Nephron (organoid): ENCODE results near the gene KCNJ10.

Experiments
- H3K27ac Mint-ChIP-seq, 3 experiments: 2 replicates each; pipeline ENCODE4 v1.8.0; 2020; ENCODE audit warnings: mixed read lengths in 3 of 3, mild to moderate bottlenecking in 2 of 3, moderate library complexity in 1 of 3
- H3K27me3 Mint-ChIP-seq: 2 replicates; pipeline ENCODE4 v1.8.0; 2021; ENCODE audit warnings: low read depth, mild to moderate bottlenecking, moderate library complexity, mixed read lengths
- H3K36me3 Mint-ChIP-seq: 2 replicates; pipeline ENCODE4 v1.8.0; 2020; ENCODE audit warnings: low read depth, mixed read lengths
- H3K4me1 Mint-ChIP-seq: 2 replicates; pipeline ENCODE4 v1.8.0; 2020; ENCODE audit warnings: mixed read lengths
- H3K4me3 Mint-ChIP-seq, 3 experiments: 2 replicates each; pipeline ENCODE4 v1.8.0; 2020; ENCODE audit warnings: mild to moderate bottlenecking in 3 of 3, mixed read lengths in 3 of 3, moderate library complexity in 2 of 3
- H3K9me3 Mint-ChIP-seq: 2 replicates; pipeline ENCODE4 v1.8.0; 2020; ENCODE audit warnings: mixed read lengths
- TF ChIP-seq, protein P1 (sequence below), 3 experiments: fragments of 200-600 bp; sonication (generic); IDR thresholded peaks; one replicate each; pipeline ENCODE4 v1.5.0; 2021; ENCODE audit warnings: antibody characterized with exemption in 3 of 3; ENCODE audit not compliant: unreplicated experiment in 3 of 3

Gene KCNJ10

DNA sequence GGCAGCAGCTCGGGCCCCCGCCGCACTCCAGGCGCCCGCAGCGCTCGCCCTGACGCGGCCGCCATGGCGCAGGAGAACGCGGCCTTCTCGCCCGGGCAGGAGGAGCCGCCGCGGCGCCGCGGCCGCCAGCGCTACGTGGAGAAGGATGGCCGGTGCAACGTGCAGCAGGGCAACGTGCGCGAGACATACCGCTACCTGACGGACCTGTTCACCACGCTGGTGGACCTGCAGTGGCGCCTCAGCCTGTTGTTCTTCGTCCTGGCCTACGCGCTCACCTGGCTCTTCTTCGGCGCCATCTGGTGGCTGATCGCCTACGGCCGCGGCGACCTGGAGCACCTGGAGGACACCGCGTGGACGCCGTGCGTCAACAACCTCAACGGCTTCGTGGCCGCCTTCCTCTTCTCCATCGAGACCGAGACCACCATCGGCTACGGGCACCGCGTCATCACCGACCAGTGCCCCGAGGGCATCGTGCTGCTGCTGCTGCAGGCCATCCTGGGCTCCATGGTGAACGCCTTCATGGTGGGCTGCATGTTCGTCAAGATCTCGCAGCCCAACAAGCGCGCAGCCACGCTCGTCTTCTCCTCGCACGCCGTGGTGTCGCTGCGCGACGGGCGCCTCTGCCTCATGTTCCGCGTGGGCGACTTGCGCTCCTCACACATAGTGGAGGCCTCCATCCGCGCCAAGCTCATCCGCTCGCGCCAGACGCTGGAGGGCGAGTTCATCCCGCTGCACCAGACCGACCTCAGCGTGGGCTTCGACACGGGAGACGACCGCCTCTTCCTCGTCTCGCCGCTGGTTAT is 14.2 kb upstream of the KCNJ10 start:
- no peaks in the 10 kb centered on the region for H3K9me3 Mint-ChIP-seq
- TF ChIP-seq, protein P1, sequence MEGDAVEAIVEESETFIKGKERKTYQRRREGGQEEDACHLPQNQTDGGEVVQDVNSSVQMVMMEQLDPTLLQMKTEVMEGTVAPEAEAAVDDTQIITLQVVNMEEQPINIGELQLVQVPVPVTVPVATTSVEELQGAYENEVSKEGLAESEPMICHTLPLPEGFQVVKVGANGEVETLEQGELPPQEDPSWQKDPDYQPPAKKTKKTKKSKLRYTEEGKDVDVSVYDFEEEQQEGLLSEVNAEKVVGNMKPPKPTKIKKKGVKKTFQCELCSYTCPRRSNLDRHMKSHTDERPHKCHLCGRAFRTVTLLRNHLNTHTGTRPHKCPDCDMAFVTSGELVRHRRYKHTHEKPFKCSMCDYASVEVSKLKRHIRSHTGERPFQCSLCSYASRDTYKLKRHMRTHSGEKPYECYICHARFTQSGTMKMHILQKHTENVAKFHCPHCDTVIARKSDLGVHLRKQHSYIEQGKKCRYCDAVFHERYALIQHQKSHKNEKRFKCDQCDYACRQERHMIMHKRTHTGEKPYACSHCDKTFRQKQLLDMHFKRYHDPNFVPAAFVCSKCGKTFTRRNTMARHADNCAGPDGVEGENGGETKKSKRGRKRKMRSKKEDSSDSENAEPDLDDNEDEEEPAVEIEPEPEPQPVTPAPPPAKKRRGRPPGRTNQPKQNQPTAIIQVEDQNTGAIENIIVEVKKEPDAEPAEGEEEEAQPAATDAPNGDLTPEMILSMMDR (IDR thresholded peaks at IDR 0.05; ENCODE audit: unreplicated experiment in 3 of 3) = peak; percentile 67 to 81 (median 69)
- peaks cover 76% of the 10 kb centered on the region for H3K27me3 Mint-ChIP-seq
- H3K36me3 Mint-ChIP-seq = no peaks in the 10 kb centered on the region
- H3K27ac Mint-ChIP-seq = no peak overlapping the region
- H3K4me3 Mint-ChIP-seq = peak overlapping the region; percentile 59 to 74 (median 69)
- H3K4me1 Mint-ChIP-seq = no peaks in the 10 kb centered on the region

DNA sequence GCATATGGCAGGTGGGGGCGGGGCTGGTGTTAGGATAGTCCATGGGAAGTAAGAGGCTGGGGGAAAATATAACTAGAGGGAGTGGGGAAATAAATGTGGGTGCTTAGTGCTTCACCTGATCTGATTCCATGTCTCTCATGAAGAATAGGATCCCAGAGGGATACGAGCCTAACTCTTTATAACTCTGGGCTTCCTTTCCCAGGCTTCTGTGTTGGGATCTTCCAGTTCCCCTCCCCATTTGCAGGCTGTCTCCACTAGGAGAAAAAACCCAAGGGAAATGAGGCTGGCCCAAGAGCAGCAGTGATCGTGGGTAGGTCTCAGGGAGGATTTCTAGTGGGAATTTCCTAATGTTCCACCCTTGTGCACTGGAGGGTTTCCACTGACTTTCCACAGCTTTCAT is 13.0 kb upstream of the KCNJ10 start:
- H3K4me3 Mint-ChIP-seq = peak overlapping the region; percentile 53 to 74 (median 55)
- H3K4me1 Mint-ChIP-seq = no peaks in the 10 kb centered on the region
- no peaks in the 10 kb centered on the region for H3K9me3 Mint-ChIP-seq
- no peaks in the 10 kb centered on the region for H3K36me3 Mint-ChIP-seq
- TF ChIP-seq, protein P1 (IDR thresholded peaks at IDR 0.05; ENCODE audit: unreplicated experiment in 3 of 3) = no peak
- H3K27me3 Mint-ChIP-seq = peaks cover 87% of the 10 kb centered on the region
- no peak overlapping the region for H3K27ac Mint-ChIP-seq

DNA sequence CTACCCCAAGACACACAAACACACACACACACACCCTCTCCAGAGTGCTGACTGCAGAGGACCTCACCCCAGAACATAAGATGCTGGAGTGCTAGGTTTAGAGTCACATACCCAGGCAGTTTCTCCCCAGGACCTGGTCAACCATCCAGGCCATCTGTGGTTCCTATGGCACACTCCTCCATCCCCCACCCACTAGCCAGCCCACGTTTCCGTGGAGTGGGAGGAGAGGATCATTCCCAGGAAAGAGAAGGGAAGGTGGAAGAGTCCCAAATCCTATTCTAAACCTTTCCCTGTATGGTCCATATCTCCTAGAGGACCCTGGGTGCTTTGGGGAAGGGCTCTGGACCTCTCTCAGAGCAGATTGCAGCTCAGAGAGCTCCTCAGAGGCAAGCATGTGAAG is 12.5 kb upstream of the KCNJ10 start:
- H3K4me1 Mint-ChIP-seq = no peaks in the 10 kb centered on the region
- H3K27ac Mint-ChIP-seq = no peak overlapping the region
- no peaks in the 10 kb centered on the region for H3K9me3 Mint-ChIP-seq
- peak overlapping the region in 2 of 3 experiments; percentile 5 to 30 for H3K4me3 Mint-ChIP-seq
- TF ChIP-seq, protein P1 (IDR thresholded peaks at IDR 0.05; ENCODE audit: unreplicated experiment in 3 of 3) = no peak
- H3K36me3 Mint-ChIP-seq = no peaks in the 10 kb centered on the region
- H3K27me3 Mint-ChIP-seq = peaks cover 89% of the 10 kb centered on the region

DNA sequence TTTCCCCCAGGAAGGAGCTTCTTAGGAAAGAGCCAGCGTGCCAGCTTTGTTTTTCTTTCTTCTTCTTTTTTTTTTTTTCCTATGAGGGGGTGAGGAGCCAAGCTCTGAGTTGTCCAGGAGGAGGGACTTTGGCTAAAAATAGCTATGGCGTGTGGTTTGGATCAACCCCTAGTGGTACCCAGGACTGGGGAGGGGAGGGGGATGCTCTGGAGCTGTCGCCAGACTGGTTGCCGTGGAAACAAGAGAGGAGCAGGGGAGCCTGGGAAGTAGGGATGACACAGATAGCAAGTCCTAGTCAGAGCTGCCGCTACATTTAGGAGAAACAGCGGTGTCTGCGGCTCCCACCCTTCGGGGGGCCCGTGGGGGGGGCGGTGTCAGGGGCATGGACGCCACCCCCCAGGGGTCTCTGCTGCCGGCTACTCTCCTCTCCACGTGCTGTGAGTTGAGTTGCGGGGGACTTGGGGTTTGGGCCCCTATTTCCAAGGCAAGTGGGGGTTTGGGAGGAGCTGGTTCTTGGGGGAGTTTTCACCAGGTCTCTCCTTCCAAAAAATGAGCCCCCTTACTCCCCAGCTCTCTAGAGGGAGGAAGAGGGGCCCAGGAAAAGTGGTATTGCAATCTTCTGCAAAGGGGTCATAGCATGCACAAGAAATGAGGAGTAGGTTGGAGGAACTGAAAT is 11.4 kb upstream of the KCNJ10 start, which contains the start of gene KCNJ9:
Gene KCNJ9, plus strand, starts transcription at position 278 of the 676 bp plus-strand sequence. CDS start 2,493 bp downstream, outside the sequence.
- H3K27me3 Mint-ChIP-seq = peaks cover 93% of the 10 kb centered on the region
- H3K4me3 Mint-ChIP-seq = peak within 1 kb of the TSS in 2 of 3 experiments; percentile 5 to 38
- H3K36me3 Mint-ChIP-seq = no peaks in the 10 kb centered on the region
- H3K4me1 Mint-ChIP-seq = no peaks in the 10 kb centered on the region
- TF ChIP-seq, protein P1 (IDR thresholded peaks at IDR 0.05; ENCODE audit: unreplicated experiment in 3 of 3) = no peak
- H3K9me3 Mint-ChIP-seq = no peaks in the 10 kb centered on the region
- H3K27ac Mint-ChIP-seq = no peak within 1 kb of the TSS

DNA sequence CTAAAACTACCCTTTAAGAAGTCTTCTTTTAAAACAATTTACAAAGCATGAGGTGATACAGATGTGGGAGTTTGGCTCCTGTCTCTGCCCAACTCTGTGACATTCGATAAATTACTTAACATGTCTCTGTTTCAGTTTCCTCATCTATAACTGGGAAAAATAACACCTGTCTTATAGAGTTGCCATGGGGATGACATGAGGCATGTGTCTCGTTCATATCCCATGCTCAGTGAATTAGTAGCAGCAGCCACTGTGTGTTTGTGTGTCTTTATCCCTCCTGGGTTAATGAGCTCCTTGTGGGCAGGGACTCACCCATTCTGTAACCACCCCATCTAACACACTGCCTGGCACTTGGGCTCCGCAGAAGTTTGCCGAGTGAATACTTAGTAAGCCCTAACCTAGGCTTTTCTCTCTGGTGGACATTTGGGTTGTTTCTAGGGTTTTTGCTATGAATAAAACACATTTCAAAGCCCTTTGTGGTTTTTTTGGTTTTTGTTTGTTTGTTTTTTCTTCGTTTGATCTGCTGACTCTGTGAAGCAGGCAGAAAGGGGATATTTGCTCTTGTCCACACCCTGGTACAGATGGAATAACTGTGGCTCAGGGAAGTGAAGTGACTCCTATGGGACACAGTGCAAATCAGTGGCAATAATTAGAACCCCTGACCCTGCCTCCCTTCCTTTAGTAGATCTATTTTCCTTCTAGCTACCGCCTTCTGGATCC is 10.6 kb upstream of the KCNJ10 start:
- H3K9me3 Mint-ChIP-seq = no peaks in the 10 kb centered on the region
- TF ChIP-seq, protein P1 (IDR thresholded peaks at IDR 0.05; ENCODE audit: unreplicated experiment in 3 of 3) = no peak

More for the DNA sequence above, 10.6 kb upstream of the KCNJ10 start:
- H3K4me1 Mint-ChIP-seq = no peaks in the 10 kb centered on the region
- H3K27ac Mint-ChIP-seq = no peak overlapping the region
- no peaks in the 10 kb centered on the region for H3K36me3 Mint-ChIP-seq
- no peak overlapping the region for H3K4me3 Mint-ChIP-seq
- H3K27me3 Mint-ChIP-seq = peaks cover 92% of the 10 kb centered on the region
